ENCODE data around the gene GRM2.

DNA sequence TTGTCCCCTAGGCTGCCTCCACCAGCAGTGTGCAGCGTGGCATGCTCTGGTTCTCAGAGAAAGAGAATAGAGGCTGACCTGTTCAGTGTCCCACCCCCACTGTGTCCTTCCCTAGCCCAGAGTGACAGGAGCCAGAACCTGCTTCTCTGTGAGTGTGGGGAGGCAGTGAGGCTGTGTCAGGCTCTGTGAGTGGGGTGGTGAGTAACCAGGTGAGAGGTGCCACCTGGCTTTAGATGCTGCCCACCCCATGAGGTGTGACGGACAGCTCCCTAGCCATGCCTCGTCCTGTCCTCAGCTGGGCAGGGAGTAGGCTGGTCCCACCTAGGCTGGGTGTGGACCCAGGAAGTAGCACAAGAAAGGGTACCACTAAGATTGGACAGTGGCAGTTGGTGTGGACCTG lies 29.5 kb upstream of the GRM2 start:
- TF ChIP-seq, protein P1, sequence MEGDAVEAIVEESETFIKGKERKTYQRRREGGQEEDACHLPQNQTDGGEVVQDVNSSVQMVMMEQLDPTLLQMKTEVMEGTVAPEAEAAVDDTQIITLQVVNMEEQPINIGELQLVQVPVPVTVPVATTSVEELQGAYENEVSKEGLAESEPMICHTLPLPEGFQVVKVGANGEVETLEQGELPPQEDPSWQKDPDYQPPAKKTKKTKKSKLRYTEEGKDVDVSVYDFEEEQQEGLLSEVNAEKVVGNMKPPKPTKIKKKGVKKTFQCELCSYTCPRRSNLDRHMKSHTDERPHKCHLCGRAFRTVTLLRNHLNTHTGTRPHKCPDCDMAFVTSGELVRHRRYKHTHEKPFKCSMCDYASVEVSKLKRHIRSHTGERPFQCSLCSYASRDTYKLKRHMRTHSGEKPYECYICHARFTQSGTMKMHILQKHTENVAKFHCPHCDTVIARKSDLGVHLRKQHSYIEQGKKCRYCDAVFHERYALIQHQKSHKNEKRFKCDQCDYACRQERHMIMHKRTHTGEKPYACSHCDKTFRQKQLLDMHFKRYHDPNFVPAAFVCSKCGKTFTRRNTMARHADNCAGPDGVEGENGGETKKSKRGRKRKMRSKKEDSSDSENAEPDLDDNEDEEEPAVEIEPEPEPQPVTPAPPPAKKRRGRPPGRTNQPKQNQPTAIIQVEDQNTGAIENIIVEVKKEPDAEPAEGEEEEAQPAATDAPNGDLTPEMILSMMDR (IDR thresholded peaks at IDR 0.05), result no peak
- no peak for TF ChIP-seq POLR2A (IDR thresholded peaks at IDR 0.05)

Data from uterus (tissue), 2 donors.